NCI-H446 treated with DMSO at 0.1 percent for 48 hours (cell line): ENCODE measurements around the gene EPB41L2.
A peak's percentile ranks its signal among the peaks of the same experiment; 100 is the strongest.
"Not testable (repeated sequence)": the region's sequence is repeated elsewhere in the genome, so short reads cannot be mapped to it uniquely, and the experiment has no call there.

ENCODE experiments used
- DNase-seq: peaks from one replicate; lab custom pipeline; 2025; lab: John Stamatoyannopoulos, UW

Gene EPB41L2

GRCh38 chr6:130836055-130836640, 226.9 kb downstream of the EPB41L2 start:
- DNase-seq: no peak

GRCh38 chr6:130834482-130835251, 228.4 kb downstream of the EPB41L2 start:
- DNase-seq: no peak

- no peak for DNase-seq
These were observed 229.5 kb downstream of the EPB41L2 start for GRCh38 chr6:130833569-130833968.

GRCh38 chr6:130831607-130832006, 231.4 kb downstream of the EPB41L2 start:
- no peak for DNase-seq

- DNase-seq: no peak
These were observed 233.6 kb downstream of the EPB41L2 start for GRCh38 chr6:130829333-130829910.

GRCh38 chr6:130827247-130828149, 235.5 kb downstream of the EPB41L2 start, which contains the start of gene SMLR1:
Gene SMLR1 (plus strand): TSS chr6:130827406. CDS start chr6:130827414, 8 bp downstream.
- DNase-seq: no peak

GRCh38 chr6:130826442-130827246, 236.4 kb downstream of the EPB41L2 start:
- DNase-seq: no peak

- DNase-seq: no peak
These were observed 237.1 kb downstream of the EPB41L2 start for GRCh38 chr6:130825772-130826441.

- DNase-seq: no peak
These were observed 237.9 kb downstream of the EPB41L2 start for GRCh38 chr6:130824978-130825694.

- DNase-seq: no peak
These were observed 240.3 kb downstream of the EPB41L2 start for GRCh38 chr6:130822736-130823135.

- DNase-seq: no peak
These were observed 247.6 kb downstream of the EPB41L2 start for GRCh38 chr6:130815200-130816071.

- no peak for DNase-seq
These were observed 248.5 kb downstream of the EPB41L2 start for GRCh38 chr6:130814506-130814905.

- no peak for DNase-seq
These were observed 251.1 kb downstream of the EPB41L2 start for GRCh38 chr6:130811932-130812331.

GRCh38 chr6:130810307-130811030, 252.6 kb downstream of the EPB41L2 start:
- DNase-seq: no peak

- DNase-seq: not testable (repeated sequence)
These were observed 261.7 kb downstream of the EPB41L2 start for GRCh38 chr6:130801368-130801767.

- no peak for DNase-seq
These were observed 266.0 kb downstream of the EPB41L2 start for GRCh38 chr6:130797061-130797460.

GRCh38 chr6:130796313-130796905, 266.6 kb downstream of the EPB41L2 start:
- peak; percentile 18 for DNase-seq

GRCh38 chr6:130794738-130795137, 268.3 kb downstream of the EPB41L2 start:
- DNase-seq: no peak
